ENCODE results near the gene MYO9B.

GRCh38 chr19:17235971-17236777, 160.6 kb downstream of the MYO9B start:
- TF ChIP-seq CTCF (IDR thresholded peaks at IDR 0.05) = no peak
- TF ChIP-seq POLR2A (IDR thresholded peaks at IDR 0.05) = no peak
- TF ChIP-seq EP300 (IDR thresholded peaks at IDR 0.05; ENCODE audit: low read depth) = no peak
